HG03060 (cell line): ENCODE data around the gene HRCT1.

ENCODE experiments used
- ATAC-seq: cut with Tn5 transposase; IDR thresholded peaks from one replicate; pipeline ENCODE4 v1.9.1; 2021; ENCODE audit warnings: low read depth, moderate number of reproducible peaks; ENCODE audit not compliant: unreplicated experiment

The HRCT1 gene

DNA sequence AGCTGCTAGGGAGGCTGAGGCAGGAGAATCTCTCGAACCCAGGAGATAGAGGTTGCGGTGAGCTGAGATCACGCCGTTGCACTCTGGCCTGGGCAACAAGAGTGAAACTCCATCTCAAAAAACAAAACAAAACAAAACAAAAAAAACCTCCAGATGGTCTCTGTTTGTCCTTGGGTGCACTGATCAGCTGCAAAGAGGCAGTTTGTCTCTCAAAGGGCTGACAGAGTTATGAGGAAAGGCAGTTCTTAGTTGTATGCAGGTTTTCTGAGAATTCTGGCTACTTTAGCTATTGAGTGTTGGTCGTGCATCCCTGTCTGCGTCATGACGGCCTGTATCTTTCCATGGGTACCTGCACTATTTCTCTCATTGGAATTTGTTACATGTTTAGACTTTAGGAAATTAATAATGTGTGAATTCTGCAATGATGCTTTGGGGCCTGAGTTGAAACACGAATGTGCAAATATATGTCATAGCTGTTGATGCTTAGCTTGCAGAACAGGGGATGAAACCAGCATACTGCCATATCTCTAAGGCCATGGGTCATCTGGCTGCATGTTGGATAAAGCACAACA is 33.8 kb downstream of the HRCT1 start:
- ATAC-seq: no peak

GRCh38 chr9:35940458-35941407 is 34.7 kb downstream of the HRCT1 start:
- no peak for ATAC-seq

DNA sequence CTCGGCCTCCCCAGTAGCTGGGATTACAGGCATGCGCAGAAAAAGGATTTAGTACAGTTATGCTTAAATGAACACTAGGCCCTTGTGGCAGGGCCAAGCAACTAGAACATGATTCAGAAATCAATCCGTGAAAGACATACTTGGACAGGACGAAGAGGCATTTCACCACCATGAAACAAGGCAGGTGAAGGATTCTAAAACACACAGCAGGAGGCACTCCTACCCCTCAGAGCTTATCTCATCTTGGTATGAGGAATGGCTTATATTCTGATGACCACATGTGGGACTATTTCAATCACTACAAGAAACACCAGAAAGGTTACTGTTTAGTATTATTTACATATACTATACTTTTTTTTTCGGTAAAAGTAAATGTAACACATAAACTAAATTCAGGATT is 36.3 kb downstream of the HRCT1 start:
- no peak for ATAC-seq

DNA sequence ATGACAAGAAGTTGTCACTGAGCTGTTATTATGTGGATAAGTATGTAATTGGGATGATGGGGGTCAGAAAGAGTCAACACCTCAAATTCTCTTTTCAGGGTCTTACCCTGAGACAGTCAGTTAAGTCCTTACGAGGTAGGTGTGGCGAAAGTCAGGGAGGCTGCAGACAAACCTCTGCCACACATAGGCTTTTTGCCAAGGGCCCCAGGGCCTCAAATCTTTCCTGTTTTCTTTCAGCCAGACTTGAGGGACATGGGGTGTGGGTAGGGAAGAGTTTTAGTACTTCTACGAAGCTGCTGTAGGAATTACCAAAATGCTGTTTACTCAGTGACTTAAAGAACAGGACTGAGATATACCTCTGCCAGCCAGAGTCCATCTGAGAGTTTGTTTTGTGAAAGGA is 38.2 kb downstream of the HRCT1 start:
- ATAC-seq: no peak

DNA sequence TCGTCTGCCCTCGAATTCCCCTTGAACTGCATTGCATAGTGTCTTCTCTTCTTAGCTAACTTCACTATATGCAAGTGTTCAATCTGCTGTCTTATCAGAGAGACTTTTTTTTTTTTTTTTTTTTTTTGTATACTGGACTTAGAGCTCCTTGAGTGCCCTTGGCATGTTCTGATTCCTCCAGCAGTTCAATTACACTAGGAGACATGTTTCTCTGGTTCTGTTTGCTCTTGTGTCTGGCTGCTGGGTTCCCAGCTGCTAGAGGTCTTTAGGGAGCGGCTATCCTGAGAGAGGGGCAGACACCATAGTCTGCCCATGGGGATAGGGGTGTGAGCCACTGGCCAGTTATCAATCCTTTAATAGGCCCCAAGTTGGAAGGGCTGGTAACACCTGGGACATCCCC is 38.8 kb downstream of the HRCT1 start:
- ATAC-seq: no peak

- ATAC-seq: no peak
These were observed 39.5 kb downstream of the HRCT1 start for GRCh38 chr9:35945341-35946018.

DNA sequence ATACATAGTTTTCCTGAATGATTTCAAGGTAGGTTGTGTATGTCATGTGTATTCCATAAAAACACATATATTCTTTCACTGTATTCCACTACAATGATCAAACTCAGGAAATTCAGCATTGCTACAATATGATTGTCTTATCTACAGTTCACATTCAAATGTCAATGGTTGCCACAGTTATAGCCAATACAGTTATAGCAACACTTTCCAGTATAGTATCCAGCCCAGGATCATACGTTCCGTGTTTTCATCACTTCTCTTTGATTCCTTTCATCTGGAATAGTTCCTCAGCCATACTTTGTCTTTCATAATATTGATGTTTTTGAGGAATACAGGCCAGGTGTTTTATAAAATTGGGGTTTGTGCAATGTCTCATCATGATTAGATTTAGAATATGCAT is 42.4 kb downstream of the HRCT1 start:
- ATAC-seq: no peak

GRCh38 chr9:35948901-35949318 is 42.9 kb downstream of the HRCT1 start:
- ATAC-seq: no peak

GRCh38 chr9:35951736-35952135 is 45.7 kb downstream of the HRCT1 start:
- no peak for ATAC-seq

GRCh38 chr9:35952526-35953191 is 46.7 kb downstream of the HRCT1 start:
- no peak for ATAC-seq

DNA sequence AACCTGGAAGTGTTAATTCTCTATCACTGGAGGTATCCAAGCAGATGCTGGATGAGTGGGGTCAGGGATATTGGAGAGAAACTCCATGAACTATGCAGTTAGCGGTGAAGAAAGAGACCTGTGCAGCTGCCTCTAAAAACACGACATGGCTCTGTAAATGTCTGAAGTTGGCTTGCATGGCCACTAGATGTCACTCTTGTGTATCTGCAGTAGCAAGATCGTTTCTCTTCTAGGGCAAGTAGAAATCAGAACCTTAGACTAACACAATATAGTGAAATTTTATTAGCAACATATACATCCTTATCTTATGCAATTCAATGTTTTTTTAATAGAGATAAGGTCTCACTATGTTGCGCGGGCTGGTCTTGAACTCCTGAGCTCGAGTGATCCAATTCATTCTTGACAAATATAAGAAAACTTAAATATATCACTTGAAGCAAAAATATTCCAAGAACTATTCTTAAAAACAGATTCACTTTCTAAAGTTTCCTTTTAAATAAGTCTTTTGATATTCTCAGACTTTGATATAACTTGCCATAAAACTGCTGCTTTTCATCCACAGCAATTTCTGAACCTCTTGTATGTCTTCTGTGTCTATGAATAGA is 49.0 kb downstream of the HRCT1 start:
- no peak for ATAC-seq

DNA sequence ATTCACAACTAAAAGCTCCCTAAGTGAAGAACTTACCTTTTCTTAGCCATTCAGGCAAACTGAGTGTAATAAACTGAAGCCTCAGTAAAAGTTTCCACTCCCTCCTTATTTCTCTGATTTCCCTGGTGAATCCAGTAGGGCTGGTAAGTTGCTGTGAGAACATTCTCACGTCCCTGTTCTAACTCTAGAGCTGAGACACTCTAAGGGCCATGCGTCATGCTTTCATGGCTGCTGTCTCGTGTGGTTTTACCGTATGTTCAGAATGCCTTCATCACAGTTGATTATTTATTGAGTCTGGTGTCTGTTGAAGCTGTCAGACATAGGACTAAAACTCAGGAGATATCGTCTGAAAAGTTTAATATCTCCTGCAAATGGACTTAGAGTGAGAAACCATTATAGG is 50.6 kb downstream of the HRCT1 start:
- no peak for ATAC-seq
